ENCODE results near the gene ROR2.

DNA sequence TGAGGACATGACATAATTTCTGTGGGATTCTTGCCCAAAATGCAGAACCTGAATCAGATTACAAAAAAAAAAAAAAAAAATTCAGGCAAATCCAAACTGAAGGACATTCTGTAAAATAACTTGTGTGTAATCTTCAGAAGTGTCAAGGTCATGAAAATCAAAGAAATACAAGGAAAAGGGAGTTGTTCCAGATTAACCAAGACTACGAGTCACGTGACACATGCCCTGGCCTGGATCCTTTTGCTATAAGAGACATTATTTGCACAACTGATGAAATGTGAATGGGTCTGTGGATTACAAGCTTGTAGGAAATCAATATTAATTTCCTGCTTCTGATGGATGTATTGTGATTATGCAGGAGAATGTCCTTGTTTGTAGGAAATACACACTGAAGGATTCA, 309.6 kb downstream of the ROR2 start:
- TF ChIP-seq, protein P1, sequence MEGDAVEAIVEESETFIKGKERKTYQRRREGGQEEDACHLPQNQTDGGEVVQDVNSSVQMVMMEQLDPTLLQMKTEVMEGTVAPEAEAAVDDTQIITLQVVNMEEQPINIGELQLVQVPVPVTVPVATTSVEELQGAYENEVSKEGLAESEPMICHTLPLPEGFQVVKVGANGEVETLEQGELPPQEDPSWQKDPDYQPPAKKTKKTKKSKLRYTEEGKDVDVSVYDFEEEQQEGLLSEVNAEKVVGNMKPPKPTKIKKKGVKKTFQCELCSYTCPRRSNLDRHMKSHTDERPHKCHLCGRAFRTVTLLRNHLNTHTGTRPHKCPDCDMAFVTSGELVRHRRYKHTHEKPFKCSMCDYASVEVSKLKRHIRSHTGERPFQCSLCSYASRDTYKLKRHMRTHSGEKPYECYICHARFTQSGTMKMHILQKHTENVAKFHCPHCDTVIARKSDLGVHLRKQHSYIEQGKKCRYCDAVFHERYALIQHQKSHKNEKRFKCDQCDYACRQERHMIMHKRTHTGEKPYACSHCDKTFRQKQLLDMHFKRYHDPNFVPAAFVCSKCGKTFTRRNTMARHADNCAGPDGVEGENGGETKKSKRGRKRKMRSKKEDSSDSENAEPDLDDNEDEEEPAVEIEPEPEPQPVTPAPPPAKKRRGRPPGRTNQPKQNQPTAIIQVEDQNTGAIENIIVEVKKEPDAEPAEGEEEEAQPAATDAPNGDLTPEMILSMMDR (IDR thresholded peaks at IDR 0.05) = no peak
- no peak for TF ChIP-seq POLR2A (IDR thresholded peaks at IDR 0.05)
